SH-SY5Y (cell line): ENCODE data around the gene CD300LF.

Source experiments
- GATA2 ChIP-seq: IDR thresholded peaks from 2 replicates; pipeline ENCODE4 v1.6.1; 2011; ENCODE audit warnings: mild to moderate bottlenecking, low read depth, low read length
- GATA3 ChIP-seq: IDR thresholded peaks from 2 replicates; pipeline ENCODE4 v1.6.1; 2011; ENCODE audit warnings: low read depth, mild to moderate bottlenecking, low read length, moderate library complexity

CD300LF gene

GRCh38 chr17:74698069-74698468, 14.7 kb downstream of the CD300LF start:
- no peak for TF ChIP-seq GATA2
- no peak for TF ChIP-seq GATA3

DNA sequence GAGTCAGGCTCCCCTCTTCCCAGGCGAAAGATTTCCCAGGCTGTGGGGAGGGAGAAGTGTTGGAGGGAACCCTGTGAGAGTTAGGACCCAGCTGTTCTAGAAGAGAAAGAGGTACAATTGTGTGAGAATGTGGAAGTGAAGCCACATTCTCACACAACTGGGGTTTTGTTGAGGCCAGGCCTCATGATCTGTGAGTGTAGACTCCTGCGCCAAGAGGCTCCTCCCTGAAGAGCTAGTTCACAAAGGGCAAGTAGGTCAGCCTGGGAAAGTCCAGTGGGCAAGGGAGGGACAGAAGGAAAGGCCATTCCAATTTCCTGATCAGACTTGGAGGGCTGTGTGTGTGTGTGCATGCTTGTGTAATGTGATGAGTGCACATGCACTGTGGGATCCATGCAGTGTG, 15.2 kb downstream of the CD300LF start:
- TF ChIP-seq GATA2 (no peak), GATA3 (no peak)

- TF ChIP-seq GATA3 (no peak), GATA2 (no peak)
Observed at GRCh38 chr17:74695629-74696028, 17.1 kb downstream of the CD300LF start.

DNA sequence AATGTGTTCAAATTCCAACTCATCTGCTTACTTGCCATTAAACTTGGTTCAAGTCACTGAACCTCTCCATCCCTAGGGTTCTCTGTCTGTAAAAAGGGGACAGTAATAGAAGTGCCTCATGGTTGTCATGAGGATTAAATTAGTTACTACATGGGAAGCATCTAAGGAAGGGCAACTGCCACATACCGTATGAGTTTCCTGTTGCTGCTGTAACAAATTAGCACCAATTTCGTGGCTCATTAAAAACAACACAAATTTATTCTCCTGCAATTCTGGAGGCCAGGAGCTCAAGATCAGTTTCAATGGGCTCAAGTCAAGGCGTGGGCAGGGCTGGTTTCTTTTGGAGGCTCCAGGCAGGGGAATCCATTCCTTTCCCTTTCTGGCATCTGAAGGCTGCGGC, 18.6 kb downstream of the CD300LF start:
- TF ChIP-seq GATA3 (no peak), GATA2 (no peak)

- no peak for TF ChIP-seq GATA2
- no peak for TF ChIP-seq GATA3
Observed at GRCh38 chr17:74691151-74691550, 21.6 kb downstream of the CD300LF start.

GRCh38 chr17:74690409-74690825, 22.3 kb downstream of the CD300LF start:
- no peak for TF ChIP-seq GATA2
- TF ChIP-seq GATA3 = no peak

DNA sequence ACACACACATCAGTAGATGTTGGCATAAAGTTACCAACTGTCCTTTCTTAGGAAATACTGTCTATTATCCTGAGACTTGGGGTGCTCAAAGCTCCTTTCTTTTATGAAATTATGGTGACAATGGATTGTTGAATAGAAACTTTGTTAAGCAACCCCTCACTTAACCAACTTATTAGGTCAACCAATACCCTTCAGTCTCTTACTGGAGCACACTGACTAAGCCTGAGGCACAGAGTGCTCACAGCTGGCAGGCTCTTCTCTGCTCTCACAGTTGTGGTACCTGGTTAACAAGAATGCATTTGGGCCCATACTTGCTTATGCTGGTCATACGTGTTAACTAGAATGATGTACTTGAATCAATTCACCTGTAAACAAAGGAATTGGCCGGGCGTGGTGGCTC, 24.8 kb downstream of the CD300LF start:
- TF ChIP-seq GATA3 = no peak

DNA sequence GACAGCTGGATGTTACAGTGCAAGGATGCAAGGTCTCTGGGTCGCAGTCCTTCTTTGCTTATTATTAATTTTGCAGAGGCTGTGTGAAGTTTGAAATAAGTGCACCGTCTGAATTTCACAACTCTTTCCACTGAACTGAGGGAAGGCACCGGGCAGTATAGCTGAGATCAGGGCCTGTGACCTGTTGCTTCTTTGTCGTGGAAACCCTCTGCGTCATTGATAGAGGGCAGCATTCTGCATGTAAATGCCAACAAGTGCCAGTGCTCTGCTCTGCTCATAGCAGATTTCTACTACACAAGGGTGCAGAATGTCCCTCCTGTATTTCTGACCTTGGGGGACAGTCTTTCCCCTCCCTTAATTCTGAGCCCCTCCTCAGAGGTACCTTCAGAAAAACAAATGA, 26.0 kb downstream of the CD300LF start:
- TF ChIP-seq GATA3 (no peak), GATA2 (no peak)

DNA sequence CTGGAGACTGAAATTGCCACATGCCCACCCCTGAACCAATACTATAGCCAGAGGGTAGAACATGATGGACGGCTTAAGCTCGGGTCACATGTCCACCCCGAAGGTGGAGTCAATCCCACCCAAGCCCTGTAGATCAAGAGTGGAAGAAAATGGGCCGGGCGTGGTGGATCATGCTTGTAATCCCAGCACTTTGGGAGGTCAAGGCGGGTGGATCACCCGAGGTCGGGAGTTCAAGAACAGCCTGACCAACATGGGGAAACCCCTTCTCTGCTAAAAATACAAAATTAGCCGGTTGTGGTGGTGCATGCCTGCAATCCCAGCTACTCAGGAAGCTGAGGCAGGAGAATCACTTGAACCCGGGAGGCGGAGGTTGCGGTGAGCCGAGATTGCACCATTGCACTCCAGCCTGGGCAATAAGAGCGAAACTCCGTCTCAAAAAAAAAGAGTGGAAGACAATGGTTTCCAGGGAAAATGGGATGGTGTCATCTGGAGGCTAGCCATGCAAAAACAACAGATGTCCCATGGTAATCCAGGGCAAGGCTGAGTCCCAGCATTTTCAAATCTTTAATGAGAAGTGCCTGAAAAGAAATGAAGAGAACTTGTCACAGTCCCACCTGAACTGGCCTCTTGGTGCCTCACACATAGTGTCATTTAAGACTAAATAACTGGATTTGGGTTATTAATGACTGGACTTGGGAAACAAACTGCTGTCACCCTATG, 30.1 kb downstream of the CD300LF start:
- TF ChIP-seq GATA3 = no peak
- no peak for TF ChIP-seq GATA2

DNA sequence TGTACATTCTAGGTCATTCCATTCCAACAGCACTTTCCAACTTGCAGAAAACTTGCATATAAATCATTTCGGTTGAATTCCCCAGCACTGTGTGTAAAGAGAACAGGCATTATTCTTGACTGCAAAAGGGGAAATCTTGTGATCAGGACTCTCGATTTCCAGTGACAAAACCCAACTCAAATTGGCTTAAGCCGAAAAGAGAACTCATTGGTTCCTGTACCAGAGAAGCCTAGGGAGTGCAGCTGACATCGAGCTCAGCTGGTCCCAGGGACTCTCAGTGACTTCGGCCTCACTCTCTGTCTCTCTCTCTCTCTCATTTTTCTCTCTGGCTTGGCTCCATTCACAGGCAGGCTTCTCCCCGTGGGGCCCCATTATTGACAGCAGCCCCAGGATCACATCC, 30.7 kb downstream of the CD300LF start:
- TF ChIP-seq GATA2 = no peak
- TF ChIP-seq GATA3 = no peak

DNA sequence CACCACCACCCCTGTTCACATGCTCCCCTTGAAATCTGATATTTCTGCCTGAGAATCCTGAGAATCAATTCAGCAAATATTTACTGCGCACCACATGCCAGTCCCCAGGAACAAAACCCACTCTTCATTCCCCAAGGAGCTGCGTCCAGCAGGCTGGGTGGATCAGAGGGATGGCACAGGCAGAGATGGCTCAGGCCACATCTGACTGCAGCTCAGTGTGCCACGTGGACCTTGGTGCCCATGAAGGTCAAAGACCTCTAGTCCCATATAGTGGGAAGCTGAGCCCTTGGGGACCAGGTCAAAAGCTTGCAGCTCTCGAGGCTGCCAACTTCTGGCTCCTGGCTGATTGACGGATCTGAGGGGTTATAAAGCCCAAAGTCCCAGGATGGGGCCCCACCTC, 31.8 kb downstream of the CD300LF start:
- TF ChIP-seq GATA3 = no peak
- no peak for TF ChIP-seq GATA2

- TF ChIP-seq GATA3 (no peak), GATA2 (no peak)
Observed at GRCh38 chr17:74680213-74680612, 32.5 kb downstream of the CD300LF start.

- TF ChIP-seq GATA3 (no peak), GATA2 (no peak)
Observed at GRCh38 chr17:74679374-74679773, 33.3 kb downstream of the CD300LF start.

DNA sequence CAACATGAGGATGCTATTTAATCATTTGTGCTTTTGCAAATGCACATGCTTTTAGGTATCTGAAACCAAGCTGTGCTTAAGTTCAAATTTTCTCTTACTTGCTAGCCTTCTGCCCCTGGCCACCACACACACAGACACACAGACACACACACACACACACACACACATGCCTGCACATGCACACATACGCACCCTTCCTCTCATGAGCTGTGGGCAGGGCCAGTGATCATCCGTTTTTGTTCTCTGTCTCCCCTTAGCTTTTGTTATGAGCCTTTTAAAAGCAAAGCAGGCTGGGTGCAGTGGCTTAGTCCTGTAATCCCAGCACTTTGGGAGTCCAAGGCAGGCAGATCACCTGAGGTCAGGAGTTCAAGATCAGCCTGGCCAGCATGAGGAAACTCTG, 34.2 kb downstream of the CD300LF start:
- TF ChIP-seq GATA3 = no peak

GRCh38 chr17:74677558-74678466, 34.9 kb downstream of the CD300LF start:
- TF ChIP-seq GATA3 (no peak), GATA2 (no peak)
